Pancreas (tissue), 10 donors: ENCODE results near the gene TMPRSS6. TPM values are rescaled to one million over a fixed set of nuclear protein-coding genes. Genes with fewer than 3 reads are reported as not detected.
A peak's percentile ranks its signal among the peaks of the same experiment; 100 is the strongest.

Source experiments
- ATAC-seq, 4 donors: fragments of 200-7000 bp; cut with Tn5 transposase; one replicate each; pipeline versions ENCODE4 v1.8.0 to v1.9.1; 2020; ENCODE audit warnings: mild to moderate bottlenecking in 4 of 4, moderate library complexity in 4 of 4
- DNase-seq, 6 donors: peaks; one replicate each; pipeline ENCODE4 v3.0.0-alpha.2; 2020
- FAIRE-seq: peaks from 2 replicates; lab custom pipeline; 2012; peaks lifted over from hg19 to GRCh38; lab: Jason Lieb, UNC
- H3K27ac ChIP-seq, 4 donors: fragments of 200-600 bp; sonication (generic); 1 replicate in 3 of 4; 2 replicates in 1 of 4; pipeline versions ENCODE4 v1.5.0 to v1.8.0; 2020
- H3K27me3 ChIP-seq, 4 donors: fragments of 200-600 bp; one replicate each; pipeline ENCODE4 v1.8.0; 2021
- H3K36me3 ChIP-seq, 3 donors: fragments of 200-600 bp; sonication (generic) in 1 of 3; one replicate each; pipeline versions ENCODE4 v1.5.0 to v1.8.0; 2020 to 2021
- H3K4me1 ChIP-seq, 3 donors: fragments of 200-600 bp; one replicate each; pipeline ENCODE4 v1.8.0; 2021
- H3K4me3 ChIP-seq, 4 donors: fragments of 200-600 bp; sonication (generic) in 2 of 4; one replicate each; pipeline versions ENCODE4 v1.5.0 to v1.8.0; 2020 to 2021
- H3K9me3 ChIP-seq, 4 donors: fragments of 200-600 bp; one replicate each; pipeline ENCODE4 v1.8.0; 2021
- WGBS, 2 donors: extraction: QIAGEN DNeasy Blood & Tissue Kit; methylation state at CpG; one replicate each; pipeline ENCODE4 v1.1.7; 2013; 5-methylcytosine and 5-hydroxymethylcytosine counted together
- intact Hi-C, 3 donors: fragments of 100-400 bp; cut with DNase I; formaldehyde crosslinking; loops; one replicate each; pipeline versions ENCODE4 v1.11.1 to v1.14.2; 2022
- polyA plus RNA-seq, 2 donors: library from polyadenylated mRNA; stranded (reverse); fragments of 200-250 nt; gene quantifications; one replicate each; pipeline ENCODE4 v1.2.3, GENCODE V29; 2013
- total RNA-seq, 6 donors: library from RNA; stranded (reverse); fragmentation: NEBNext Ultra II Directional in 4 of 6; extraction: Animal tissue kit (Norgen Biotek cat#: 25700) in 4 of 6; gene quantifications; one replicate each; pipeline versions ENCODE4 v1.2.1 to v1.2.4, GENCODE V29; 2021 to 2023
- TF ChIP-seq, protein P1 (sequence below), 4 donors: fragments of 200-600 bp; sonication (generic) in 3 of 4; IDR thresholded peaks; one replicate each; pipeline versions ENCODE4 v1.5.0 to v1.8.0; 2021; ENCODE audit warnings: antibody characterized with exemption in 4 of 4
- donor health status: healthy with polysubstance abuse.
- donor health status: DM: no; HTN: no; CAD: no; lungs with moderate emphysema.
- donor health status: DM: no; HTN: no; CAD: no.
- donor health status: control.
- donor health status: control.
- donor health status: Bipolar disorder and iron deficiency.
- donor health status: DM: yes; HTN: yes; CAD: no.
- donor health status: DM: no; HTN: no; CAD: no.
- donor health status: DM: no; HTN: no; CAD: no.
- donor health status: DM: yes; HTN: yes; CAD: no.

The TMPRSS6 gene
- total and polyA plus RNA-seq, 8 donors: 0.13 to 3.1 (median 0.33) TPM

DNA sequence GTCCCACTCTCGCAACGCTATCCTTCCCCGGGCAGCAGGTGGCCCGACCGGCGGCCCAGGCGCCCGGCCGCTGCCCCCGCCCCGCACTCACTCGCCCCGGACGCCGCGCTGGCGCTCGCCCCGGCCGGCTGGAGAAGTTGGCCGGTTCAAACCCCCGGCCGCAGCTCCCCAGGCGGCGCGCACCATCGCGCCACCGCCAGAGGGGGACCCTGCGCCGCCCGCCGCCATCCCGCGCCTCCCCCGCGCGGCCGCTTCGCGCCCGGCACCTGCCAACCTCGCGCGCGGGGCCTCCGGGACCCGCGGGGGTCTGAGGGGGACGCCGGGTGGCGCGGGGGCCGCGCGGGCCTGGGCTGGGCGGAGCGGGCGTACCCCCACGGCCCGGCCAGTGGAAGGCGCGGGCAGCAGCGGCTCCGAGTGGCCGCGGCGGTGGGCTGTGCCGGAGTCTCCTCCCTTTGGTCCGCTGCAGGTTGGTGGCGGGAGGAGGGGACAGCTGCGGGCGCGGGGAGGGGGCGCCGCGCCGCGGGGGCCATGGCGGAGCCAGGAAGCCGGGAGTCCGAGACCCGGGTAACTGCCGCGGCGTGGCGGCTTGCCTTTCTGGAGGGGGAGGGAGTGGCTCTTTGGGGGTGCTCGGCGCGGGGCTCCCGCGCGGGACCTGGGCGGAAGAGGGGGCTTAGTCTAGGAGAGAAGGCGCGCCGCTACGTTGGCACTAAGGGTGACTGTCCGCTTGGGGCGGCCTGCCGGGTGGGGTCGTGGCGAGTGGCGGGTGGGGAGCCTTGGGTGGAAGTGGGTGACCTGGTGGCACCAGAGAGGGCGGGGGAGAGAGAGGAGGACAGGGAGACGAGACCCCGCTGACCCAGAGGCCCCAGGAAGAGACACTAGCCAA lies 90.0 kb downstream of the TMPRSS6 start, which contains the start of the genes MPST and TST:
Gene MPST (plus strand): TSS at position 434 of the 883 bp plus-strand sequence. CDS start 95 bp downstream, at position 529.
Gene TST (minus strand): TSS at position 139 of the 883 bp plus-strand sequence. CDS start 715 bp downstream, outside the sequence.
- H3K27me3 ChIP-seq: no peaks in the 10 kb centered on the region
- intact Hi-C loops: no loop called here
- peak; percentile 81 to 88 (median 84) for ATAC-seq
- H3K36me3 ChIP-seq: no peaks in the 10 kb centered on the region
- peak within 1 kb of the TSS; percentile 88 to 97 (median 94) for H3K4me3 ChIP-seq
- peak; percentile 84 to 94 (median 86) for DNase-seq
- H3K4me1 ChIP-seq: peaks cover 20 to 48% (median 24%) of the 10 kb centered on the region in 3 donors
- FAIRE-seq: no peak
- no peaks in the 10 kb centered on the region for H3K9me3 ChIP-seq
- WGBS, 2 donors: 0 to 1% methylated on average over 71 to 107 of the region's 107 CpGs
- TF ChIP-seq, protein P1, sequence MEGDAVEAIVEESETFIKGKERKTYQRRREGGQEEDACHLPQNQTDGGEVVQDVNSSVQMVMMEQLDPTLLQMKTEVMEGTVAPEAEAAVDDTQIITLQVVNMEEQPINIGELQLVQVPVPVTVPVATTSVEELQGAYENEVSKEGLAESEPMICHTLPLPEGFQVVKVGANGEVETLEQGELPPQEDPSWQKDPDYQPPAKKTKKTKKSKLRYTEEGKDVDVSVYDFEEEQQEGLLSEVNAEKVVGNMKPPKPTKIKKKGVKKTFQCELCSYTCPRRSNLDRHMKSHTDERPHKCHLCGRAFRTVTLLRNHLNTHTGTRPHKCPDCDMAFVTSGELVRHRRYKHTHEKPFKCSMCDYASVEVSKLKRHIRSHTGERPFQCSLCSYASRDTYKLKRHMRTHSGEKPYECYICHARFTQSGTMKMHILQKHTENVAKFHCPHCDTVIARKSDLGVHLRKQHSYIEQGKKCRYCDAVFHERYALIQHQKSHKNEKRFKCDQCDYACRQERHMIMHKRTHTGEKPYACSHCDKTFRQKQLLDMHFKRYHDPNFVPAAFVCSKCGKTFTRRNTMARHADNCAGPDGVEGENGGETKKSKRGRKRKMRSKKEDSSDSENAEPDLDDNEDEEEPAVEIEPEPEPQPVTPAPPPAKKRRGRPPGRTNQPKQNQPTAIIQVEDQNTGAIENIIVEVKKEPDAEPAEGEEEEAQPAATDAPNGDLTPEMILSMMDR (IDR thresholded peaks at IDR 0.05): no peak
- H3K27ac ChIP-seq: peak within 1 kb of the TSS; percentile 76 to 90 (median 88)

DNA sequence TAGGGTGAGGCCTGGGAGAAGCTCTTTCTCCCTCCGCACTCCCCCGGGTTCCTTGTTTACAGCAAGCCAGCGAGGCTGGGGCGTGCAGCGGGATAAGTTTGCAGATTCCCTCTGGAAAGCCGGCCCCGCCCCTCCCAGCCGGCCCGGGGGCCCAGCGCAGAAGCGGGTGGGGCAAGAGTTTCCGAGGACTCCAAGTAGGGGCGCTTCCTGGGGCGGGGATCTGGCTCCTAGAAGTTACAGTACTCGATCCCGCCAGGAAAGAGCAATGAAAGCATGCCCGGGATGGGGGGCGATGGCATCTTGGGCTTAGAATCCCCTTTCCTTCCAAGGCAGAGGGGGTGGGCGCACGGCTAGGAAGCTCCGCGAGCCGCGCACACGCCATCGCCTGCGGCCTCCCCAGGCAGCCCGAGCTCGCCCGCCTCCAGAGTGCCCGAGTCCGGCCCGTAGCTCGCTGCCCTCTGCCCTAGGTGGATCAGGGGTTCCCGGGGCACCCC lies 90.7 kb downstream of the TMPRSS6 start:
- 0% methylated on average over 28 to 35 of the region's 35 CpGs for WGBS, 2 donors
- no peaks in the 10 kb centered on the region for H3K36me3 ChIP-seq
- intact Hi-C loops: no loop called here
- no peaks in the 10 kb centered on the region for H3K9me3 ChIP-seq
- TF ChIP-seq, protein P1 (IDR thresholded peaks at IDR 0.05): no peak
- DNase-seq (peak in 5 of 6 donors; percentile 55 to 87 (median 66)), FAIRE-seq (no peak), ATAC-seq (peak; percentile 18 to 52 (median 28))
- H3K27ac ChIP-seq: peak overlapping the region; percentile 76 to 90 (median 88)
- H3K4me3 ChIP-seq: peak overlapping the region; percentile 88 to 97 (median 94)
- no peaks in the 10 kb centered on the region for H3K27me3 ChIP-seq
- H3K4me1 ChIP-seq: peaks cover 20 to 48% (median 24%) of the 10 kb centered on the region in 3 donors

DNA sequence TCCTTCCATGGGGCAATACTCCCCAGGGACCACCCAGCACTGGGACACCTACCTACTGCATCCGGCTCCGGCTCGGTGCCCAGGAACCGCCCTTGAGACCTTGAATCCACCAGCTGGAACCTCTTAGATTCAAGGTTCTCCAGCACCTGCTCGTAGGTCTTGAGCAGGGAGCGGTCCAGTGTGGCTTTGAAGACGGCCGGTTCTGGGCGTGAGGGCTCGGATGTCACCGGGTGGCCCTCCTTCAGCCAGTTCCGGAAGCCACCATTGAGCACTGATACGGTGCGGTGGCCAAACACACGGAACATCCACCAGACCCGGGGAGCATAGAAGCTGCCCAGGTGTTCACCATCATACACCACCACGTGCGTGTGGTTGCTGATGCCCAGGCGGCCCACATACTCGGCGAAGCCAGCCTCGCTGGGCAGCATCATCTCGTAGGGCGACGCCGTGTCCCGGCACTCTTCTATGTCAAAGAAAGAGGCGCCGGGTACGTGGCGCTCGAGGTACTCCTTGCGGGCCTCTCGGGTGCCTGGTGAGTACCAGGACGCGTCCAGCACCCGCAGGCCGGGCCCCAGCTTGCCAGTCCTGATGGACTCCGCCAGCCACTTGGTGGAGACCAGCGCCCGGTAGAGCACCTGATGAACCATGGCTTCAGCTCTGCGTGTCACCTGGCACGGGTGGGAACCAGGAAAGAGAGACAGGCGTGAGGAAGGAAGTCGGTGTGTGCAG lies 91.3 kb downstream of the TMPRSS6 start:
- TF ChIP-seq, protein P1 (IDR thresholded peaks at IDR 0.05): no peak
- WGBS, 2 donors: 26 to 27% methylated on average over 45 of the region's 45 CpGs

DNA sequence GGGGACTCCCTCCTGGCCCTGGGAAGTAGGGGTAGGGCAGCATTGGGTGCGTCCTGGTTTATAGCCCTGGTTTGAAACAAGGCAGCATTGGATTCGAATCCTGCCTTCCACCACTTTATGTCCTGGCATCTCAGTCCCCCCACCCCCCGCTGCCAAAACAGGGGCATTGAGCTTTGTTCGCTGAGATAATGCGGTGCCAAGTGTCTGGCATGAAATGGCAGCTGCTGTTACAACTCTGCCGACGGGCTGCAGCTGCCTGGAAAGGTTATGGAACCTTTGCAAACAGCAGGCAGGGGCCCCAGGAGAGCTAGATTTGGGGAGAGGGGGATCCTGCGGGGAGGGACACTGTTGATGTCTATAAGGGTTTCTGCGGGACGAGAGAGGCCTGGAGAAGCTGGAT lies 92.2 kb downstream of the TMPRSS6 start:
- no peak for FAIRE-seq
- TF ChIP-seq, protein P1 (IDR thresholded peaks at IDR 0.05): no peak
- Histone ChIP-seq H3K4me1 (peaks cover 22 to 41% (median 24%) of the 10 kb centered on the region in 3 donors), H3K36me3 (no peaks in the 10 kb centered on the region), H3K9me3 (no peaks in the 10 kb centered on the region), H3K27me3 (no peaks in the 10 kb centered on the region), H3K4me3 (peak overlapping the region in 2 of 4 donors; percentile 92 to 96), H3K27ac (no peak overlapping the region)
- intact Hi-C loops: no loop called here
- ATAC-seq: no peak
- 40 to 41% methylated on average over 10 of the region's 10 CpGs for WGBS, 2 donors
- peak in 1 of 6 donors; percentile 28 for DNase-seq

More for the DNA sequence above, 91.3 kb downstream of the TMPRSS6 start:
- peaks cover 20 to 47% (median 24%) of the 10 kb centered on the region in 3 donors for H3K4me1 ChIP-seq
- intact Hi-C loops: no loop called here
- H3K4me3 ChIP-seq: peak overlapping the region; percentile 88 to 97 (median 94)
- no peaks in the 10 kb centered on the region for H3K9me3 ChIP-seq
- ATAC-seq (peak; percentile 0 to 16 (median 2)), FAIRE-seq (no peak), DNase-seq (peak in 4 of 6 donors; percentile 33 to 85 (median 47))
- peak overlapping the region; percentile 76 to 90 (median 88) for H3K27ac ChIP-seq
- no peaks in the 10 kb centered on the region for H3K27me3 ChIP-seq
- H3K36me3 ChIP-seq: no peaks in the 10 kb centered on the region
